ENCODE data around the gene DIP2C. TPM values are rescaled to one million over a fixed set of nuclear protein-coding genes. Genes with fewer than 3 reads are reported as not detected.

Gene DIP2C
- total RNA-seq, 1 experiment from 2014 or later: 11.0 TPM

GRCh38 chr10:500876-501275 lies 188.6 kb downstream of the DIP2C start:
- H3K36me3 Mint-ChIP-seq (ENCODE audit: insufficient read depth, unreplicated experiment): peaks cover 4% of the 10 kb centered on the region
- no peaks in the 10 kb centered on the region for H3K9me3 Mint-ChIP-seq (ENCODE audit: low read depth, unreplicated experiment)
- CTCF ChIA-PET: no interaction called here
- H3K27me3 Mint-ChIP-seq (ENCODE audit: unreplicated experiment): no peaks in the 10 kb centered on the region
- no peak overlapping the region for H3K4me3 Mint-ChIP-seq (ENCODE audit: low read depth, unreplicated experiment)
- no TSS peak for BruUV-seq (replicated peaks)
- no peak overlapping the region for H3K27ac Mint-ChIP-seq (ENCODE audit: unreplicated experiment)
- TF ChIP-seq CTCF (IDR thresholded peaks at IDR 0.05; ENCODE audit: unreplicated experiment): no peak
- H3K4me1 Mint-ChIP-seq (ENCODE audit: low read depth, unreplicated experiment): no peaks in the 10 kb centered on the region
- no peak for DNase-seq
- intact Hi-C loops (cut with micrococcal nuclease; ENCODE audit: unreplicated experiment): no loop called here

GRCh38 chr10:499991-500390 lies 189.5 kb downstream of the DIP2C start:
- H3K4me1 Mint-ChIP-seq (ENCODE audit: low read depth, unreplicated experiment): no peaks in the 10 kb centered on the region
- H3K36me3 Mint-ChIP-seq (ENCODE audit: insufficient read depth, unreplicated experiment): peaks cover 3% of the 10 kb centered on the region
- no peak overlapping the region for H3K27ac Mint-ChIP-seq (ENCODE audit: unreplicated experiment)
- H3K27me3 Mint-ChIP-seq (ENCODE audit: unreplicated experiment): no peaks in the 10 kb centered on the region
- DNase-seq: no peak
- CTCF ChIA-PET: no interaction called here
- no peaks in the 10 kb centered on the region for H3K9me3 Mint-ChIP-seq (ENCODE audit: low read depth, unreplicated experiment)
- no TSS peak for BruUV-seq (replicated peaks)
- TF ChIP-seq CTCF (IDR thresholded peaks at IDR 0.05; ENCODE audit: unreplicated experiment): no peak
- intact Hi-C loops (cut with micrococcal nuclease; ENCODE audit: unreplicated experiment): no loop called here
- no peak overlapping the region for H3K4me3 Mint-ChIP-seq (ENCODE audit: low read depth, unreplicated experiment)

- CTCF ChIA-PET: no interaction called here
Measured at GRCh38 chr10:498760-499435, 190.6 kb downstream of the DIP2C start.

GRCh38 chr10:497898-498451 lies 191.5 kb downstream of the DIP2C start:
- CTCF ChIA-PET: no interaction called here
- Mint-ChIP-seq H3K9me3 (ENCODE audit: low read depth, unreplicated experiment) (no peaks in the 10 kb centered on the region), H3K27ac (ENCODE audit: unreplicated experiment) (no peak overlapping the region), H3K4me1 (ENCODE audit: low read depth, unreplicated experiment) (no peaks in the 10 kb centered on the region), H3K36me3 (ENCODE audit: insufficient read depth, unreplicated experiment) (no peaks in the 10 kb centered on the region), H3K27me3 (ENCODE audit: unreplicated experiment) (no peaks in the 10 kb centered on the region), H3K4me3 (ENCODE audit: low read depth, unreplicated experiment) (no peak overlapping the region)
- no TSS peak for BruUV-seq (replicated peaks)
- DNase-seq: no peak
- no peak for TF ChIP-seq CTCF (IDR thresholded peaks at IDR 0.05; ENCODE audit: unreplicated experiment)
- intact Hi-C loops (cut with micrococcal nuclease; ENCODE audit: unreplicated experiment): no loop called here

More at GRCh38 chr10:498760-499435, 190.6 kb downstream of the DIP2C start:
- Mint-ChIP-seq H3K4me3 (ENCODE audit: low read depth, unreplicated experiment) (no peak overlapping the region), H3K9me3 (ENCODE audit: low read depth, unreplicated experiment) (no peaks in the 10 kb centered on the region), H3K27ac (ENCODE audit: unreplicated experiment) (no peak overlapping the region), H3K27me3 (ENCODE audit: unreplicated experiment) (no peaks in the 10 kb centered on the region), H3K4me1 (ENCODE audit: low read depth, unreplicated experiment) (no peaks in the 10 kb centered on the region), H3K36me3 (ENCODE audit: insufficient read depth, unreplicated experiment) (no peaks in the 10 kb centered on the region)
- intact Hi-C loops (cut with micrococcal nuclease; ENCODE audit: unreplicated experiment): no loop called here
- no TSS peak for BruUV-seq (replicated peaks)
- no peak for DNase-seq
- TF ChIP-seq CTCF (IDR thresholded peaks at IDR 0.05; ENCODE audit: unreplicated experiment): no peak

Measured in Calu3 (cell line).